WTC11 (cell line): ENCODE measurements around the gene BCO1. TPM values are rescaled to one million over a fixed set of nuclear protein-coding genes. Genes with fewer than 3 reads are reported as not detected.

Experiments used
- ATAC-seq: fragments of 200-7000 bp; cut with Tn5 transposase; 2 replicates; pipeline ENCODE4 v1.10.0; 2021; ENCODE audit warnings: mild to moderate bottlenecking, moderate library complexity
- CTCF ChIA-PET: fragments of 300-600 bp; sonication (Branson Sonifier 250); formaldehyde crosslinking; loops from one replicate; lab custom pipeline; 2021; ENCODE audit warnings: antibody characterized with exemption; lab: Charles Lee
- POLR2A ChIA-PET: fragments of 350-600 bp; sonication (Branson Sonifier 250); formaldehyde crosslinking; loops from one replicate; lab custom pipeline; 2021; ENCODE audit warnings: antibody characterized with exemption; lab: Charles Lee
- DNase-seq: peaks from one replicate; pipeline ENCODE4 v3.0.0; 2021; ENCODE audit warnings: low spot score
- H3K27ac Mint-ChIP-seq: 2 replicates; pipeline ENCODE4 v1.8.0; 2021; ENCODE audit warnings: mixed read lengths
- H3K27me3 Mint-ChIP-seq: 2 replicates; pipeline ENCODE4 v1.8.0; 2021; ENCODE audit warnings: low read depth, mild to moderate bottlenecking, moderate library complexity, mixed read lengths
- H3K36me3 Mint-ChIP-seq: 2 replicates; pipeline ENCODE4 v1.8.0; 2021; ENCODE audit warnings: mixed read lengths
- H3K4me1 Mint-ChIP-seq: 2 replicates; pipeline ENCODE4 v1.8.0; 2022; ENCODE audit warnings: mixed read lengths
- H3K4me3 Mint-ChIP-seq: 2 replicates; pipeline ENCODE4 v1.8.0; 2021; ENCODE audit warnings: mild to moderate bottlenecking, moderate library complexity, mixed read lengths
- H3K9me3 Mint-ChIP-seq: 2 replicates; pipeline ENCODE4 v1.8.0; 2021; ENCODE audit warnings: mixed read lengths
- ELF4 ChIP-seq: sonication (generic); formaldehyde crosslinking; IDR thresholded peaks from 2 replicates; pipeline ENCODE4 v1.8.1; 2022; ENCODE audit warnings: low read depth, mild to moderate bottlenecking, moderate library complexity, missing genetic modification reagents
- FOXK1 ChIP-seq: sonication (generic); formaldehyde crosslinking; IDR thresholded peaks from 2 replicates; pipeline ENCODE4 v1.8.0; 2022; ENCODE audit warnings: mild to moderate bottlenecking, moderate library complexity, missing genetic modification reagents
- FOXP1 ChIP-seq: sonication (generic); formaldehyde crosslinking; IDR thresholded peaks from 2 replicates; pipeline ENCODE4 v1.8.0; 2022; ENCODE audit warnings: missing genetic modification reagents, mild to moderate bottlenecking, moderate library complexity, borderline replicate concordance
- FOXP4 ChIP-seq: sonication (generic); formaldehyde crosslinking; IDR thresholded peaks from 2 replicates; pipeline ENCODE4 v1.8.0; 2022; ENCODE audit warnings: mild to moderate bottlenecking, missing genetic modification reagents
- IRF1 ChIP-seq: sonication (generic); formaldehyde crosslinking; IDR thresholded peaks from 2 replicates; pipeline ENCODE4 v1.8.0; 2023; ENCODE audit warnings: missing genetic modification reagents
- JAZF1 ChIP-seq: fragments of 250-450 bp; sonication (Bioruptor Pico); IDR thresholded peaks from 2 replicates; pipeline ENCODE4 v1.9.0; 2021; ENCODE audit warnings: moderate library complexity, mild to moderate bottlenecking, inconsistent platforms
- KAT7 ChIP-seq: sonication (generic); formaldehyde crosslinking; IDR thresholded peaks from 2 replicates; pipeline ENCODE4 v1.8.1; 2023; ENCODE audit warnings: missing genetic modification reagents, mild to moderate bottlenecking, borderline replicate concordance
- MYBL2 ChIP-seq: sonication (generic); formaldehyde crosslinking; IDR thresholded peaks from 2 replicates; pipeline ENCODE4 v1.8.1; 2023; ENCODE audit warnings: mild to moderate bottlenecking, moderate library complexity, missing genetic modification reagents
- NR1H2 ChIP-seq: sonication (generic); formaldehyde crosslinking; IDR thresholded peaks from 2 replicates; pipeline ENCODE4 v1.9.0; 2021; ENCODE audit warnings: mild to moderate bottlenecking, moderate library complexity, missing genetic modification reagents
- PREB ChIP-seq: sonication (generic); formaldehyde crosslinking; IDR thresholded peaks from 2 replicates; pipeline ENCODE4 v1.8.1; 2022; ENCODE audit warnings: mild to moderate bottlenecking, missing genetic modification reagents, moderate library complexity, borderline replicate concordance
- RORB ChIP-seq: fragments of 250-450 bp; sonication (Bioruptor Pico); IDR thresholded peaks from 2 replicates; pipeline ENCODE4 v1.9.0; 2021; ENCODE audit warnings: mild to moderate bottlenecking
- SP1 ChIP-seq: sonication (generic); formaldehyde crosslinking; conservative IDR thresholded peaks from 2 replicates; pipeline ENCODE4 v1.8.1; 2022; ENCODE audit warnings: missing genetic modification reagents
- TEAD4 ChIP-seq: sonication (generic); formaldehyde crosslinking; IDR thresholded peaks from 2 replicates; pipeline ENCODE4 v1.8.0; 2022; ENCODE audit warnings: mild to moderate bottlenecking, missing genetic modification reagents
- USF1 ChIP-seq: sonication (generic); formaldehyde crosslinking; IDR thresholded peaks from 2 replicates; pipeline ENCODE4 v1.8.0; 2022; ENCODE audit warnings: mild to moderate bottlenecking, missing genetic modification reagents
- ZNF121 ChIP-seq: sonication (generic); formaldehyde crosslinking; IDR thresholded peaks from 2 replicates; pipeline ENCODE4 v1.8.0; 2023; ENCODE audit warnings: missing genetic modification reagents
- ZNF423 ChIP-seq: fragments of 250-450 bp; sonication (Bioruptor Pico); IDR thresholded peaks from 2 replicates; pipeline ENCODE4 v2.1.2; 2022; ENCODE audit warnings: mild to moderate bottlenecking, moderate library complexity
- ZNF532 ChIP-seq: fragments of 250-450 bp; sonication (Bioruptor Pico); IDR thresholded peaks from 2 replicates; pipeline ENCODE4 v1.9.0; 2021; ENCODE audit warnings: mild to moderate bottlenecking, borderline replicate concordance
- total RNA-seq: library from RNA; stranded (reverse); gene quantifications from 3 replicates; pipeline ENCODE4 v1.2.3, GENCODE V29; 2021
- TF ChIP-seq, protein P1 (sequence below): sonication (generic); formaldehyde crosslinking; IDR thresholded peaks from 2 replicates; pipeline ENCODE4 v1.8.1; 2023; ENCODE audit warnings: mild to moderate bottlenecking, missing genetic modification reagents

BCO1 gene
- total RNA-seq, 1 experiment from 2014 or later, result 0.15 TPM

DNA sequence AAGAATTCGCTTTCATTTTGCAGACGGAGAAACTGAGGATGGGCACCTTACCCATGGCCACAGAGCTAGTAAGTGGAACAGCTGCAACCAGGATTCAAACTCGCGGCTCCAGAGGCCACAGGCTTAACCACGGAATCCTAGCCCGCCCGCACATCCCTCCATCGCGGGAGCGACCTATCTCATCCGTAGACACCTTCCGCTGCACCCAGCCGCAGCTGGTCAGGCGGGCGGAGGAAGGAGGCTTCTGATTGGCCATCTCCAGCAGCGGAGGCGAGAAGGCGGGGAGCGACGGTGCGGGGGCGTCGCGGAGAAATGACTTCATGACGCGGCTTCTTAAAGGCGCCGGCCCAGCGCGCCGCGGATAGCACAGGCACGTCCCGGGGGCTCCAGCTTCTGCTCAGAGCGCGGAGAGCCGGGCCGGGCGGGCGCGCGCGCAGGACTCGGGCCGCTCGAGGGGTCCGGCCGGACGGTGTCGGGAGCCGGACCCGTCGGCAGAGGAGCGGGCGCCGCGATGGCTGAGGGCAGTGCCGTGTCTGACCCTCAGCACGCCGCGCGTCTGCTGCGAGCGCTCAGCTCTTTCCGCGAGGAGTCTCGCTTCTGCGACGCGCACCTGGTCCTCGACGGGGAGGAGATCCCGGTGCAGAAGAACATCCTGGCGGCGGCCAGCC is 76.2 kb downstream of the BCO1 start, which contains the start of gene GAN (continued):
- TF ChIP-seq RORB (no peak), ZNF423 (CRISPR knock-in tag) (no peak), FOXP4 (CRISPR knock-in tag) (peak; percentile 75), TEAD4 (0 out of 2 replicates have a peak, but pooled peaks have one; percentile 35), FOXK1 (CRISPR knock-in tag) (peak; percentile 94), USF1 (CRISPR knock-in tag) (peak; percentile 85), MYBL2 (CRISPR knock-in tag) (peak; percentile 56; the same call in 1 of the 2 replicates), PREB (CRISPR knock-in tag) (no peak; the same call in 1 of the 2 replicates), IRF1 (CRISPR knock-in tag) (no peak), KAT7 (CRISPR knock-in tag) (no peak), ZNF121 (CRISPR knock-in tag) (no peak), SP1 (peak; percentile 90), FOXP1 (CRISPR knock-in tag) (peak; percentile 89)

GRCh38 chr16:81315271-81316175 is 77.0 kb downstream of the BCO1 start:
- peak overlapping the region; percentile 85 for H3K4me3 Mint-ChIP-seq
- H3K9me3 Mint-ChIP-seq, result no peaks in the 10 kb centered on the region
- DNase-seq (peak; percentile 23), ATAC-seq (no peak)
- peak overlapping the region; percentile 71; the same call in 1 of the 2 replicates for H3K27ac Mint-ChIP-seq
- CTCF ChIA-PET, result interaction anchor here (0.5 to 2.0 kb wide), 4 partner anchors 54 to 399 kb away, joined by 3 to 10 read pairs (median 4); no protein-coding TSS in a partner anchor
- TF ChIP-seq, protein P1, sequence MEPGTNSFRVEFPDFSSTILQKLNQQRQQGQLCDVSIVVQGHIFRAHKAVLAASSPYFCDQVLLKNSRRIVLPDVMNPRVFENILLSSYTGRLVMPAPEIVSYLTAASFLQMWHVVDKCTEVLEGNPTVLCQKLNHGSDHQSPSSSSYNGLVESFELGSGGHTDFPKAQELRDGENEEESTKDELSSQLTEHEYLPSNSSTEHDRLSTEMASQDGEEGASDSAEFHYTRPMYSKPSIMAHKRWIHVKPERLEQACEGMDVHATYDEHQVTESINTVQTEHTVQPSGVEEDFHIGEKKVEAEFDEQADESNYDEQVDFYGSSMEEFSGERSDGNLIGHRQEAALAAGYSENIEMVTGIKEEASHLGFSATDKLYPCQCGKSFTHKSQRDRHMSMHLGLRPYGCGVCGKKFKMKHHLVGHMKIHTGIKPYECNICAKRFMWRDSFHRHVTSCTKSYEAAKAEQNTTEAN (CRISPR knock-in tag), result 0 out of 2 replicates have a peak, but pooled peaks have one; percentile 10
- no peak for TF ChIP-seq ELF4 (CRISPR knock-in tag)
- TF ChIP-seq, all 79 proteins: peak for 1
- H3K4me1 Mint-ChIP-seq, result peaks cover 41% of the 10 kb centered on the region
- peaks cover 3% of the 10 kb centered on the region for H3K36me3 Mint-ChIP-seq
- peaks cover 4% of the 10 kb centered on the region; the same call in 1 of the 2 replicates for H3K27me3 Mint-ChIP-seq
- POLR2A ChIA-PET, result interaction anchor here (0.8 to 1.2 kb wide), 5 partner anchors 12 to 422 kb away, joined by 3 to 5 read pairs (median 4); no protein-coding TSS in a partner anchor

DNA sequence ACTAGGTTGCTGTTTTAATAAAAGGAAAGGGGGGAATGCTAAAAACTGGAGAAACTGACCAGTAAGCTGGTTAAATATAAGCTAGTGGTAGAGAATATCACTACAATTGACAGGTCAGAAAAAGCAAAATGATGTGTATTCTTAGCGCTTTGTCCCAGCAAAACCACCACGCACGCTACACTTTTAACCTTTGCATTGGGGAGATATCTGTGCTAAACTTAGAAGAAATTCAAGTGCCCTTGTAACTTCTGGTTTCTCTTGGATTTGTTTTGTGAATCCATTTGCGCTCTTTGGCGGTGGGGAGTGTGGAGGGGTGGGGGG is 77.6 kb downstream of the BCO1 start:
- POLR2A ChIA-PET, result no interaction called here
- Mint-ChIP-seq H3K4me3 (peak overlapping the region; percentile 85), H3K36me3 (peaks cover 3% of the 10 kb centered on the region), H3K9me3 (no peaks in the 10 kb centered on the region), H3K4me1 (peaks cover 40% of the 10 kb centered on the region), H3K27ac (no peak overlapping the region), H3K27me3 (peaks cover 4% of the 10 kb centered on the region; the same call in 1 of the 2 replicates)
- CTCF ChIA-PET, result no interaction called here
- DNase-seq (no peak), ATAC-seq (no peak)
- TF ChIP-seq NR1H2 (no peak), FOXP1 (CRISPR knock-in tag) (no peak), SP1 (no peak), ZNF532 (CRISPR knock-in tag) (no peak), JAZF1 (CRISPR knock-in tag) (no peak)
